Measurements from ENCODE around the gene MLEC. TPM values are rescaled to one million over a fixed set of nuclear protein-coding genes. Genes with fewer than 3 reads are reported as not detected.

Gene MLEC
- total RNA-seq, 3 donors from 2014 or later: 166 to 281 (median 272) TPM

DNA sequence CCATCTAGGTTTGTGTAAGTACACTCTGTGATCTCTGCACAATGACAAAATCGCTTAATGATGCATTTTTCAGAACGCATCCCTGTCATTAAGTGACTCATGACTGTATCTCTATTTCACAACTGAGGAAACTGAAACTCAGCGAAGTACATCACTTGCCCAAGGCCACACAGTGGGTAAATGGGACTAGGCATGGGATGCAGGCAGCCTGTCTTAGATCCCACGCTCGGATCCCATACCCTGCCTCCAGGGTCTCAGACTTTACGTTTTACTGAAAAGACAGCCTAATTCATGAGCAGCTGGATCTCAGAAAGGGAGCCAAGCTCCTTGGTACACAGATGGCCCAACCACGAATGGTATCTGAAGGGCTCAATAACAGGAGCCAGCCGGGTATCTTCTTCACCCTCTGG is 2.4 kb upstream of the MLEC start:
- ATAC-seq: no peak

DNA sequence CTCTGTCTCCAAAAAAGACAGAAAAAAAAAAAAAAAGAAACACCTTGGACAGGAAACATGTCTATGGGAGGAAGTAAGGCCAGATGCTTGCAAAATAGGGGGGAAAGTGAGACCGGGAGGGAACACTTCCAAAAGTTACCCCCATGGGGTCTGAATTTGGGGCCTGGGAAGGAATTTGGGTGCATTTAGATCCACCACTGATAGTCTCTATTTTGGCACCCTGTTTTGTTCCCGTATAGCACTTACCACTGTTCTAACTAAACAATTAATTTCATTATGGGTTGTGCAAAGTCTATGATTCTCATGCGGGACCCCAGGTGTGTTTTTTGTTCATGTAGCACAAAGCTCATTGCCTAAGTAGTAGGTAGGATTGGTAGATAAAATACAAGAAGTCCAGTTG is 1.4 kb upstream of the MLEC start:
- H3K36me3 ChIP-seq (ENCODE audit: low read depth): no peaks in the 10 kb centered on the region
- H3K4me1 ChIP-seq (ENCODE audit: low read depth): peaks cover 7% of the 10 kb centered on the region
- DNase-seq: no peak
- intact Hi-C loops (cut with DNase I, micrococcal nuclease): no loop called here
- H3K4me3 ChIP-seq: no peak overlapping the region
- ATAC-seq: no peak
- TF ChIP-seq CTCF (IDR thresholded peaks at IDR 0.05): no peak
- H3K9me3 ChIP-seq: no peaks in the 10 kb centered on the region

More for the DNA sequence above, 2.4 kb upstream of the MLEC start:
- Histone ChIP-seq H3K4me3 (no peak overlapping the region), H3K36me3 (ENCODE audit: low read depth) (no peaks in the 10 kb centered on the region), H3K4me1 (ENCODE audit: low read depth) (peaks cover 6% of the 10 kb centered on the region), H3K9me3 (no peaks in the 10 kb centered on the region)
- intact Hi-C loops (cut with DNase I, micrococcal nuclease): no loop called here
- no peak for TF ChIP-seq CTCF (IDR thresholded peaks at IDR 0.05)
- DNase-seq: no peak

- peak; percentile 98 to 100 (median 99) for DNase-seq
- no peaks in the 10 kb centered on the region for H3K36me3 ChIP-seq (ENCODE audit: low read depth)
- H3K4me3 ChIP-seq: peak overlapping the region; percentile 81
- TF ChIP-seq CTCF (IDR thresholded peaks at IDR 0.05): no peak
- peak; percentile 84 for ATAC-seq
- peaks cover 13% of the 10 kb centered on the region for H3K4me1 ChIP-seq (ENCODE audit: low read depth)
- no peaks in the 10 kb centered on the region for H3K9me3 ChIP-seq
- intact Hi-C loops (cut with DNase I, micrococcal nuclease): no loop called here
Observed at GRCh38 chr12:120686151-120686689, 729 bp upstream of the MLEC start.

DNA sequence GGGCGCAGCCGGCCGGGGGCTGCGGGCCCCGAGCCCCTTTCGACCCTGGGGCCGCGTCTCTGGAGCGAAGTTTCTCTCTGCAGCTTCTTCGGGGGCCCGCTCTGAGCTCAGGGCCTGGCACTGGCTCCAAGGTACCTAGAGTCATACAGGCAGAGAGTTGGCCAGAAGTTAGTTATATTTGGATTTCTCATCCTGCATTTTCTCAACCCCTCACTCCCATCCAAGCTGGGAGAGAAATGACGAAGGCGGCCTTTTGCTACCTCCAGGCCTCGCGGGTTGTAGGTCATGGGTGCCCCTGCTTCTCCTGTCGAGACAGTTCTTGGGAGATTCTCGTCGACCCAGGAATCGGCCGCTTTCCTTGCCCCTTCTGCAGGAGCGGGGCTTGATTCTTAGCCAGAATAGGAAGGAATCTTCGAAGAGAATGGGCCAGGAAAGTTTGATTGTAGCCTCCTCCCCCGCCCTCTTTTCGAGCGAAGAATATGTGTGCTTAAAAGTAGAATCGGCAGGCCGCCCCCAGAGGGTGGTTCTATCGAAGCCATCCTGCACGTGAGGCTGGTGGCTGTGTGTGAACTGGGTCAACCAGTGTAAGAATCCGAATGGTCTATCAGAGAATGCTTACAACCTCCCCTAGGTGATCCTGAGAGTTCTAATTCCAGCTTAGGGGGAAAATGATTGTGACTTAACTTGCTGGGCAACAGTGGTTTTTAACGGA is 785 bp downstream of the MLEC start:
- peak; percentile 56 to 62 (median 56) for DNase-seq
- intact Hi-C loops (cut with DNase I, micrococcal nuclease): no loop called here

DNA sequence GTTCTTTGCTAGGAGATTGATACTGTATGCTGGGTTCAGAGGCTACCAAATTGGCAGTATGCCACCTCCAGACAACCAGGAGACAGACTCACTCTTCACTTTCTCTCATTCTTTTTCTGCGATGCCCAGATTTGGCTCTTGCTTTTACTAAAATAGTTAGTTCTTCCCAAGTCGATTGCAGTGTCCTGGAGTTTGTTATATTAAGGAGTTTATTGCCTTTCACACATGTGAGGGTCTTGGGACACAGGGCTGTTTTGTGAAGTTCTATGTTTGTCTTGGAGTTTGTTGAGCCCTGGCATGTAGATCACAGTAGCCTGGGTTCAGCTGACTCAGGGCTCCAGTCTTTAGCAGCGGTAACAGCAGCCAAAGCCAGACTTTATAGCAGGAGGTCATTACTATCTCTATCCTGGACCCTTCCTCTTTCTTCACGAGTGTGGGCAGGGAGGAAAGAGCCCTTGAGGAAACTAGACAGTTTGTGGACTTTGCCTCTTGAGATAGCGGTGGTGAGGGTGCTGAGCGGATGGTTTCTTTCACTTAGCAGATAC is 1.6 kb downstream of the MLEC start:
- H3K9me3 ChIP-seq: no peaks in the 10 kb centered on the region
- H3K4me1 ChIP-seq (ENCODE audit: low read depth): peaks cover 34% of the 10 kb centered on the region
- peak; percentile 21 for ATAC-seq
- no peak for TF ChIP-seq CTCF (IDR thresholded peaks at IDR 0.05)
- peak overlapping the region; percentile 81 for H3K4me3 ChIP-seq
- no peaks in the 10 kb centered on the region for H3K36me3 ChIP-seq (ENCODE audit: low read depth)
- DNase-seq: peak in 1 of 3 donors; percentile 71
- intact Hi-C loops (cut with DNase I, micrococcal nuclease): no loop called here

More for the DNA sequence above, 785 bp downstream of the MLEC start:
- no peaks in the 10 kb centered on the region for H3K9me3 ChIP-seq
- ATAC-seq: no peak
- peak overlapping the region; percentile 81 for H3K4me3 ChIP-seq
- no peak for TF ChIP-seq CTCF (IDR thresholded peaks at IDR 0.05)
- H3K36me3 ChIP-seq (ENCODE audit: low read depth): no peaks in the 10 kb centered on the region
- H3K4me1 ChIP-seq (ENCODE audit: low read depth): peaks cover 28% of the 10 kb centered on the region
